Fibroblast of pulmonary artery (primary cell): ENCODE results near the gene LPXN.

ENCODE experiments used
- DNase-seq: peaks from one replicate; pipeline ENCODE4 v3.0.0-alpha.2; 2010; ENCODE audit warnings: low read depth
- H3K4me3 ChIP-seq: replicated peaks from 2 replicates; pipeline ENCODE4 v1.5.1; 2011; ENCODE audit warnings: low read depth, mild to moderate bottlenecking, control low read depth, low read length, moderate library complexity
- CTCF ChIP-seq: IDR thresholded peaks from 2 replicates; pipeline ENCODE4 v1.5.1; 2011; ENCODE audit warnings: mild to moderate bottlenecking, control low read depth, low read length, inconsistent platforms; ENCODE audit errors: missing control alignments

Gene LPXN

GRCh38 chr11:58575377-58576020 lies at the start of gene LPXN:
TSS of gene LPXN (minus strand) at chr11:58575856. CDS start at chr11:58575772, 84 bp downstream.
- peak; percentile 17 for DNase-seq
- peak within 1 kb of the TSS; percentile 96 for H3K4me3 ChIP-seq
- no peak for TF ChIP-seq CTCF

GRCh38 chr11:58625086-58625485 lies 49.4 kb upstream of the LPXN start:
- no peak overlapping the region for H3K4me3 ChIP-seq
- no peak for TF ChIP-seq CTCF
- DNase-seq = no peak

- no peak for DNase-seq
- no peak for TF ChIP-seq CTCF
- H3K4me3 ChIP-seq = no peak within 1 kb of the TSS
Measured at GRCh38 chr11:58622344-58622743, 46.7 kb upstream of the LPXN start, which contains the start of gene CNTF. TSS of gene CNTF (plus strand) at chr11:58622665. CDS start at chr11:58622753, 88 bp downstream.

- no peak for DNase-seq
- H3K4me3 ChIP-seq = no peak overlapping the region
- TF ChIP-seq CTCF = no peak
Measured at GRCh38 chr11:58621586-58622262, 46.1 kb upstream of the LPXN start.

- no peak for TF ChIP-seq CTCF
- H3K4me3 ChIP-seq = no peak overlapping the region
- no peak for DNase-seq
Measured at GRCh38 chr11:58617976-58618557, 42.4 kb upstream of the LPXN start.

- H3K4me3 ChIP-seq = no peak overlapping the region
- peak; percentile 89 for DNase-seq
- no peak for TF ChIP-seq CTCF
Measured at GRCh38 chr11:58616594-58616993, 40.9 kb upstream of the LPXN start.

- no peak for TF ChIP-seq CTCF
- H3K4me3 ChIP-seq = no peak overlapping the region
- DNase-seq = no peak
Measured at GRCh38 chr11:58615559-58615958, 39.9 kb upstream of the LPXN start.
